GM19438 (cell line): ENCODE data around the gene MAP1LC3A.
A peak's percentile ranks its signal among the peaks of the same experiment; 100 is the strongest.

ENCODE experiments used
- ATAC-seq: cut with Tn5 transposase; IDR thresholded peaks from one replicate; pipeline ENCODE4 v1.9.1; 2021; ENCODE audit warnings: low read depth; ENCODE audit not compliant: unreplicated experiment

Gene MAP1LC3A

GRCh38 chr20:34573541-34574300 is 15.2 kb downstream of the MAP1LC3A start:
- no peak for ATAC-seq

GRCh38 chr20:34574426-34574825 is 15.9 kb downstream of the MAP1LC3A start:
- ATAC-seq: no peak

GRCh38 chr20:34574861-34575260 is 16.3 kb downstream of the MAP1LC3A start:
- no peak for ATAC-seq

GRCh38 chr20:34575271-34575670 is 16.8 kb downstream of the MAP1LC3A start:
- no peak for ATAC-seq

GRCh38 chr20:34575756-34576155 is 17.2 kb downstream of the MAP1LC3A start:
- ATAC-seq: no peak

- ATAC-seq: no peak
These were observed 18.5 kb downstream of the MAP1LC3A start for GRCh38 chr20:34577061-34577460.

GRCh38 chr20:34578025-34578424 is 19.5 kb downstream of the MAP1LC3A start:
- no peak for ATAC-seq

- ATAC-seq: no peak
These were observed 20.0 kb downstream of the MAP1LC3A start for GRCh38 chr20:34578521-34578920.

GRCh38 chr20:34579191-34579978 is 20.9 kb downstream of the MAP1LC3A start:
- ATAC-seq: no peak

GRCh38 chr20:34579979-34580940 is 21.7 kb downstream of the MAP1LC3A start:
- peak; percentile 70 for ATAC-seq

GRCh38 chr20:34581341-34582184 is 23.0 kb downstream of the MAP1LC3A start:
- ATAC-seq: no peak

- no peak for ATAC-seq
These were observed 23.7 kb downstream of the MAP1LC3A start for GRCh38 chr20:34582221-34582620.

- ATAC-seq: no peak
These were observed 24.4 kb downstream of the MAP1LC3A start for GRCh38 chr20:34582911-34583310.

GRCh38 chr20:34583544-34583943 is 25.0 kb downstream of the MAP1LC3A start:
- ATAC-seq: no peak

- ATAC-seq: no peak
These were observed 26.5 kb downstream of the MAP1LC3A start for GRCh38 chr20:34585019-34585418.

GRCh38 chr20:34586488-34587163 is 28.1 kb downstream of the MAP1LC3A start:
- no peak for ATAC-seq

GRCh38 chr20:34595377-34596184 is 37.1 kb downstream of the MAP1LC3A start:
- no peak for ATAC-seq

- ATAC-seq: no peak
These were observed 42.6 kb downstream of the MAP1LC3A start for GRCh38 chr20:34600892-34601653.
